PC-3 (cell line): ENCODE data around the gene EPHB2. TPM values are rescaled to one million over a fixed set of nuclear protein-coding genes. Genes with fewer than 3 reads are reported as not detected.

Experiments
- ATAC-seq: fragments of 200-7000 bp; cut with Tn5 transposase; 2 replicates; pipeline ENCODE4 v1.9.1; 2020; ENCODE audit warnings: mild to moderate bottlenecking, moderate library complexity
- BruUV-seq: library from RNA; stranded (reverse); fragments of 400-500 nt; replicated peaks from 2 replicates; lab custom pipeline; 2021; lab: Mats Ljungman, UMichigan
- CTCF ChIA-PET: fragments of 300-600 bp; sonication (Branson Sonifier 250); formaldehyde crosslinking; loops from one replicate; lab custom pipeline; 2022; ENCODE audit warnings: antibody characterized with exemption; lab: Charles Lee
- POLR2A ChIA-PET: fragments of 300-600 bp; sonication (Branson Sonifier 250); formaldehyde crosslinking; loops from one replicate; lab custom pipeline; 2022; ENCODE audit warnings: antibody characterized with exemption; ENCODE audit not compliant: unreplicated experiment; lab: Charles Lee
- DNase-seq: peaks from one replicate; pipeline ENCODE4 v3.0.0-alpha.2; 2015
- H2AFZ ChIP-seq: fragments of 300-600 bp; sonication (generic); 2 replicates; pipeline ENCODE4 v1.6.0; 2016; ENCODE audit warnings: antibody characterized with exemption, low read length
- H3F3A ChIP-seq: fragments of 300-600 bp; sonication (generic); one replicate; pipeline ENCODE4 v1.6.0; 2017; ENCODE audit warnings: antibody characterized with exemption, low read length, control low read depth, mild to moderate bottlenecking; ENCODE audit not compliant: unreplicated experiment
- H3K27ac ChIP-seq: fragments of 300-600 bp; sonication (generic); 2 replicates; pipeline ENCODE4 v1.5.1; 2016; ENCODE audit warnings: mild to moderate bottlenecking, low read length
- H3K27me3 ChIP-seq: fragments of 300-600 bp; sonication (generic); 2 replicates; pipeline ENCODE4 v1.6.1; 2016; ENCODE audit warnings: low read length, mixed read lengths
- H3K36me3 ChIP-seq: fragments of 300-600 bp; sonication (generic); 2 replicates; pipeline ENCODE4 v1.6.1; 2016; ENCODE audit warnings: low read depth, mixed run types, low read length, mixed read lengths
- H3K4me1 ChIP-seq: fragments of 300-600 bp; sonication (generic); 2 replicates; pipeline ENCODE4 v1.5.1; 2016; ENCODE audit warnings: low read length; ENCODE audit not compliant: insufficient read depth
- H3K4me2 ChIP-seq: fragments of 300-600 bp; sonication (generic); 2 replicates; pipeline ENCODE4 v1.6.0; 2016; ENCODE audit warnings: low read length
- H3K4me3 ChIP-seq: fragments of 300-600 bp; sonication (generic); 2 replicates; pipeline ENCODE4 v1.5.1; 2016; ENCODE audit warnings: mild to moderate bottlenecking, low read length, mixed read lengths
- H3K79me2 ChIP-seq: fragments of 300-600 bp; sonication (generic); 2 replicates; pipeline ENCODE4 v1.6.1; 2017; ENCODE audit warnings: low read length, mixed read lengths
- H3K9ac ChIP-seq: fragments of 300-600 bp; sonication (generic); 2 replicates; pipeline ENCODE4 v1.6.0; 2016; ENCODE audit warnings: mild to moderate bottlenecking, low read length
- H3K9me2 ChIP-seq: fragments of 300-600 bp; sonication (generic); replicated peaks from 2 replicates; pipeline ENCODE4 v1.6.1; 2016; ENCODE audit warnings: mixed run types, low read length, mixed read lengths
- H3K9me3 ChIP-seq: fragments of 300-600 bp; sonication (generic); 2 replicates; pipeline ENCODE4 v1.6.1; 2016; ENCODE audit warnings: low read length, mixed read lengths
- H4K20me1 ChIP-seq: fragments of 300-600 bp; sonication (generic); 2 replicates; pipeline ENCODE4 v1.6.1; 2016; ENCODE audit warnings: low read length, mixed read lengths
- CTCF ChIP-seq: fragments of 300-600 bp; sonication (generic); conservative IDR thresholded peaks from 2 replicates; pipeline ENCODE4 v1.5.1; 2017; ENCODE audit warnings: antibody characterized with exemption, low read depth, mild to moderate bottlenecking, low read length
- EZH2 ChIP-seq: fragments of 300-600 bp; sonication (generic); IDR thresholded peaks from one replicate; pipeline ENCODE4 v1.6.1; 2017; ENCODE audit warnings: antibody characterized with exemption, mild to moderate bottlenecking, low read length; ENCODE audit not compliant: unreplicated experiment
- EZH2phosphoT487 ChIP-seq: fragments of 300-600 bp; sonication (generic); IDR thresholded peaks from 2 replicates; pipeline ENCODE4 v1.6.1; 2018; ENCODE audit warnings: mild to moderate bottlenecking, antibody characterized with exemption, low read length, borderline replicate concordance
- intact Hi-C: fragments of 100-400 bp; cut with micrococcal nuclease; formaldehyde crosslinking; loops from 2 replicates; pipeline ENCODE4 v1.9.0; 2023
- total RNA-seq: library from RNA; depleted of rRNA; stranded (reverse); fragments of >200 nt; gene quantifications from 2 replicates; pipeline ENCODE4 v1.2.3, GENCODE V29; 2014

The EPHB2 gene
- total RNA-seq, 1 experiment from 2014 or later = 23.2 TPM

- no peaks in the 10 kb centered on the region for H3K36me3 ChIP-seq
These were observed 42.9 kb downstream of the EPHB2 start for GRCh38 chr1:22753481-22753971.

GRCh38 chr1:22754106-22754768 is 43.6 kb downstream of the EPHB2 start:
- peaks cover 28% of the 10 kb centered on the region for H3K4me1 ChIP-seq
- intact Hi-C loops = no loop called here
- ATAC-seq (no peak), DNase-seq (no peak)
- peaks cover 6% of the 10 kb centered on the region for H3F3A ChIP-seq
- no peak overlapping the region for H3K9ac ChIP-seq
- no peaks in the 10 kb centered on the region for H3K36me3 ChIP-seq
- H4K20me1 ChIP-seq = no peaks in the 10 kb centered on the region
- CTCF ChIA-PET = no interaction called here
- H3K9me2 ChIP-seq = no peaks in the 10 kb centered on the region
- no peaks in the 10 kb centered on the region for H3K79me2 ChIP-seq
- H2AFZ ChIP-seq = no peak overlapping the region
- H3K4me2 ChIP-seq = no peak overlapping the region
- no TSS peak for BruUV-seq
- no peak overlapping the region for H3K4me3 ChIP-seq
- no peak overlapping the region for H3K27ac ChIP-seq
- POLR2A ChIA-PET = interaction anchor here (0.7 kb wide), 1 partner anchor 51 kb away, joined by 3 read pairs; no protein-coding TSS in a partner anchor
- H3K9me3 ChIP-seq = no peaks in the 10 kb centered on the region
- no peaks in the 10 kb centered on the region for H3K27me3 ChIP-seq
- TF ChIP-seq EZH2 (no peak), CTCF (no peak), EZH2phosphoT487 (no peak)

More at GRCh38 chr1:22753481-22753971, 42.9 kb downstream of the EPHB2 start:
- ChIA-PET CTCF (no interaction called here), POLR2A (interaction anchor here (0.7 kb wide), 1 partner anchor 50 kb away, joined by 3 read pairs; no protein-coding TSS in a partner anchor)
- no TSS peak for BruUV-seq
- Histone ChIP-seq H3K4me2 (no peak overlapping the region), H3K79me2 (no peaks in the 10 kb centered on the region), H3K4me3 (no peak overlapping the region), H3K9me2 (no peaks in the 10 kb centered on the region), H3F3A (peaks cover 6% of the 10 kb centered on the region), H3K4me1 (peaks cover 28% of the 10 kb centered on the region), H3K9ac (no peak overlapping the region), H3K9me3 (no peaks in the 10 kb centered on the region), H4K20me1 (no peaks in the 10 kb centered on the region), H3K27me3 (no peaks in the 10 kb centered on the region), H2AFZ (no peak overlapping the region), H3K27ac (no peak overlapping the region)
- no peak for TF ChIP-seq EZH2phosphoT487
- no peak for TF ChIP-seq EZH2
- intact Hi-C loops = no loop called here
- ATAC-seq (no peak), DNase-seq (no peak)

GRCh38 chr1:22754824-22755223 is 44.2 kb downstream of the EPHB2 start:
- TF ChIP-seq CTCF (no peak), EZH2 (no peak), EZH2phosphoT487 (no peak)
- ChIA-PET CTCF (no interaction called here), POLR2A (no interaction called here)
- no peak for ATAC-seq
- Histone ChIP-seq H3K9ac (no peak overlapping the region), H2AFZ (no peak overlapping the region), H3K9me2 (no peaks in the 10 kb centered on the region), H3K9me3 (no peaks in the 10 kb centered on the region), H3K4me3 (no peak overlapping the region), H3K4me1 (peaks cover 22% of the 10 kb centered on the region), H3K27ac (no peak overlapping the region), H3K27me3 (no peaks in the 10 kb centered on the region), H3K36me3 (no peaks in the 10 kb centered on the region), H4K20me1 (no peaks in the 10 kb centered on the region), H3K4me2 (no peak overlapping the region), H3K79me2 (no peaks in the 10 kb centered on the region), H3F3A (peaks cover 6% of the 10 kb centered on the region)
- DNase-seq = no peak
- intact Hi-C loops = no loop called here
- BruUV-seq = no TSS peak
